Hematopoietic multipotent progenitor cell treated with erythropoietin and hydrocortisone succinate and interleukin-3 and kit ligand, for 15 days (in vitro differentiated cells): ENCODE measurements around the gene SMTN.
"Not testable (repeated sequence)": the region's sequence is repeated elsewhere in the genome, so short reads cannot be mapped to it uniquely, and the experiment has no call there.

ENCODE experiments used
- DNase-seq: peaks from one replicate; pipeline ENCODE4 v3.0.0-alpha.2; 2015; ENCODE audit warnings: low spot score

SMTN gene

GRCh38 chr22:31104869-31105268 lies 23.8 kb downstream of the SMTN start:
- DNase-seq = no peak

GRCh38 chr22:31105282-31105929 lies 24.3 kb downstream of the SMTN start:
- DNase-seq = no peak

GRCh38 chr22:31106001-31106571 lies 25.0 kb downstream of the SMTN start:
- DNase-seq = no peak

GRCh38 chr22:31106731-31107177 lies 25.6 kb downstream of the SMTN start:
- DNase-seq = no peak

- DNase-seq = peak; percentile 87
Measured at GRCh38 chr22:31107178-31107893, 26.2 kb downstream of the SMTN start, which contains the start of gene SELENOM. TSS of gene SELENOM (minus strand) at chr22:31107568. CDS start at chr22:31107505, 63 bp downstream.

- no peak for DNase-seq
Measured at GRCh38 chr22:31107894-31108218, 26.7 kb downstream of the SMTN start.

GRCh38 chr22:31112547-31113091 lies 31.5 kb downstream of the SMTN start:
- not testable (repeated sequence) for DNase-seq

GRCh38 chr22:31118046-31118820 lies 37.1 kb downstream of the SMTN start:
- DNase-seq = no peak

GRCh38 chr22:31119026-31119717 lies 38.1 kb downstream of the SMTN start:
- no peak for DNase-seq

GRCh38 chr22:31120230-31120629 lies 39.1 kb downstream of the SMTN start:
- DNase-seq = no peak

GRCh38 chr22:31120642-31121041 lies 39.5 kb downstream of the SMTN start:
- no peak for DNase-seq

GRCh38 chr22:31121403-31121802 lies 40.3 kb downstream of the SMTN start:
- DNase-seq = no peak

- no peak for DNase-seq
Measured at GRCh38 chr22:31122196-31122531, 41.0 kb downstream of the SMTN start.

- no peak for DNase-seq
Measured at GRCh38 chr22:31122532-31123291, 41.6 kb downstream of the SMTN start, which contains the start of gene INPP5J. TSS of gene INPP5J (plus strand) at chr22:31122966. CDS start at chr22:31123015, 49 bp downstream.

- no peak for DNase-seq
Measured at GRCh38 chr22:31123292-31123602, 42.1 kb downstream of the SMTN start.

GRCh38 chr22:31124290-31124689 lies 43.2 kb downstream of the SMTN start:
- no peak for DNase-seq

- DNase-seq = no peak
Measured at GRCh38 chr22:31124811-31125465, 43.8 kb downstream of the SMTN start.

GRCh38 chr22:31125521-31126117 lies 44.5 kb downstream of the SMTN start:
- no peak for DNase-seq

- no peak for DNase-seq
Measured at GRCh38 chr22:31126128-31126868, 45.2 kb downstream of the SMTN start.

- DNase-seq = no peak
Measured at GRCh38 chr22:31126869-31127175, 45.7 kb downstream of the SMTN start.
